Measurements from ENCODE around the gene MPPED2. TPM values are rescaled to one million over a fixed set of nuclear protein-coding genes. Genes with fewer than 3 reads are reported as not detected.

The MPPED2 gene
- total RNA-seq, result 7.7 TPM
- polyA plus RNA-seq (ENCODE audit: insufficient read depth in 1 of 8, insufficient read length in 8 of 8, low replicate concordance in 1 of 8), result 10 to 100 TPM in 2 of 8 donors, 1 to 10 TPM in 6; 4.0 to 16.8 (median 7.2) TPM
- long read RNA-seq, donor 1, result 0 reads
- long read RNA-seq, donor 2, result 0 reads
- long read RNA-seq, donor 3, result 0 reads
- long read RNA-seq, donor 4, result 0 reads
- long read RNA-seq, donor 5, partial matches to known transcripts, result 9 of 16 reads
- long read RNA-seq, donor 5, other reads (novel, unspliced or antisense), result 7 of 16 reads
- long read RNA-seq, donor 6, result 0 reads
- long read RNA-seq, donor 7, partial matches to known transcripts, result 0 of 5 reads
- long read RNA-seq, donor 7, other reads (novel, unspliced or antisense), result 5 of 5 reads
- long read RNA-seq, donor 8, result 0 reads
- long read RNA-seq, donor 9, partial matches to known transcripts, result 0 of 1 reads
- long read RNA-seq, donor 9, other reads (novel, unspliced or antisense), result 0 of 1 reads
- long read RNA-seq, donor 10, result 0 reads
- long read RNA-seq, donor 11, result 0 reads

GRCh38 chr11:30586251-30587144, at the start of gene MPPED2:
Gene MPPED2 (minus strand): TSS chr11:30586353. CDS start chr11:30580373, 5,980 bp downstream.
- Histone ChIP-seq H3K27me3 (ENCODE audit: control insufficient read depth, insufficient read depth, low read length) (peaks cover 24% of the 10 kb centered on the region), H3K27ac (ENCODE audit: low read length) (peak within 1 kb of the TSS; percentile 87), H3K9me3 (replicated peaks; ENCODE audit: control insufficient read depth, low read depth, low read length) (no peaks in the 10 kb centered on the region), H3K4me1 (ENCODE audit: control insufficient read depth, insufficient read depth, low read length) (peaks cover 19% of the 10 kb centered on the region), H3K36me3 (ENCODE audit: control insufficient read depth, insufficient read depth, low read length) (no peaks in the 10 kb centered on the region), H3K4me3 (ENCODE audit: low read length) (peak within 1 kb of the TSS; percentile 81)
- under 1% methylated on average over 39 of the region's 49 CpGs for WGBS (ENCODE audit: insufficient coverage)
- peak; percentile 75 for DNase-seq

GRCh38 chr11:30635401-30635989, 49.3 kb upstream of the MPPED2 start:
- Histone ChIP-seq H3K4me3 (ENCODE audit: low read length) (peak overlapping the region; percentile 27), H3K4me1 (ENCODE audit: control insufficient read depth, insufficient read depth, low read length) (no peaks in the 10 kb centered on the region), H3K9me3 (replicated peaks; ENCODE audit: control insufficient read depth, low read depth, low read length) (no peaks in the 10 kb centered on the region), H3K36me3 (ENCODE audit: control insufficient read depth, insufficient read depth, low read length) (no peaks in the 10 kb centered on the region), H3K27me3 (ENCODE audit: control insufficient read depth, insufficient read depth, low read length) (no peaks in the 10 kb centered on the region), H3K27ac (ENCODE audit: low read length) (no peak overlapping the region)
- DNase-seq, result peak; percentile 67
- WGBS (ENCODE audit: insufficient coverage), result 33% methylated on average over 11 of the region's 13 CpGs

GRCh38 chr11:30631148-30631547, 45.0 kb upstream of the MPPED2 start:
- Histone ChIP-seq H3K36me3 (ENCODE audit: control insufficient read depth, insufficient read depth, low read length) (no peaks in the 10 kb centered on the region), H3K4me1 (ENCODE audit: control insufficient read depth, insufficient read depth, low read length) (no peaks in the 10 kb centered on the region), H3K9me3 (replicated peaks; ENCODE audit: control insufficient read depth, low read depth, low read length) (no peaks in the 10 kb centered on the region), H3K27me3 (ENCODE audit: control insufficient read depth, insufficient read depth, low read length) (no peaks in the 10 kb centered on the region), H3K4me3 (ENCODE audit: low read length) (no peak overlapping the region), H3K27ac (ENCODE audit: low read length) (no peak overlapping the region)
- no peak for DNase-seq
- no CpG with 5 or more reads among the region's 3 CpGs for WGBS (ENCODE audit: insufficient coverage)

GRCh38 chr11:30619767-30620166, 33.6 kb upstream of the MPPED2 start:
- no peak overlapping the region for H3K4me3 ChIP-seq (ENCODE audit: low read length)
- no CpG with 5 or more reads among the region's 1 CpG for WGBS (ENCODE audit: insufficient coverage)
- no peaks in the 10 kb centered on the region for H3K27me3 ChIP-seq (ENCODE audit: control insufficient read depth, insufficient read depth, low read length)
- no peak for DNase-seq
- H3K36me3 ChIP-seq (ENCODE audit: control insufficient read depth, insufficient read depth, low read length), result no peaks in the 10 kb centered on the region
- no peak overlapping the region for H3K27ac ChIP-seq (ENCODE audit: low read length)
- H3K9me3 ChIP-seq (replicated peaks; ENCODE audit: control insufficient read depth, low read depth, low read length), result no peaks in the 10 kb centered on the region
- no peaks in the 10 kb centered on the region for H3K4me1 ChIP-seq (ENCODE audit: control insufficient read depth, insufficient read depth, low read length)

GRCh38 chr11:30617762-30618161, 31.6 kb upstream of the MPPED2 start:
- Histone ChIP-seq H3K27ac (ENCODE audit: low read length) (no peak overlapping the region), H3K4me1 (ENCODE audit: control insufficient read depth, insufficient read depth, low read length) (no peaks in the 10 kb centered on the region), H3K9me3 (replicated peaks; ENCODE audit: control insufficient read depth, low read depth, low read length) (no peaks in the 10 kb centered on the region), H3K4me3 (ENCODE audit: low read length) (no peak overlapping the region), H3K27me3 (ENCODE audit: control insufficient read depth, insufficient read depth, low read length) (no peaks in the 10 kb centered on the region), H3K36me3 (ENCODE audit: control insufficient read depth, insufficient read depth, low read length) (no peaks in the 10 kb centered on the region)
- no peak for DNase-seq

- no peaks in the 10 kb centered on the region for H3K27me3 ChIP-seq (ENCODE audit: control insufficient read depth, insufficient read depth, low read length)
- H3K4me3 ChIP-seq (ENCODE audit: low read length), result no peak overlapping the region
Measured at GRCh38 chr11:30610628-30611027, 24.5 kb upstream of the MPPED2 start.

GRCh38 chr11:30608534-30608933, 22.4 kb upstream of the MPPED2 start:
- Histone ChIP-seq H3K9me3 (replicated peaks; ENCODE audit: control insufficient read depth, low read depth, low read length) (no peaks in the 10 kb centered on the region), H3K4me1 (ENCODE audit: control insufficient read depth, insufficient read depth, low read length) (no peaks in the 10 kb centered on the region), H3K4me3 (ENCODE audit: low read length) (no peak overlapping the region), H3K36me3 (ENCODE audit: control insufficient read depth, insufficient read depth, low read length) (no peaks in the 10 kb centered on the region), H3K27me3 (ENCODE audit: control insufficient read depth, insufficient read depth, low read length) (no peaks in the 10 kb centered on the region), H3K27ac (ENCODE audit: low read length) (no peak overlapping the region)
- no peak for DNase-seq

More at GRCh38 chr11:30610628-30611027, 24.5 kb upstream of the MPPED2 start:
- Histone ChIP-seq H3K4me1 (ENCODE audit: control insufficient read depth, insufficient read depth, low read length) (no peaks in the 10 kb centered on the region), H3K27ac (ENCODE audit: low read length) (no peak overlapping the region), H3K36me3 (ENCODE audit: control insufficient read depth, insufficient read depth, low read length) (no peaks in the 10 kb centered on the region), H3K9me3 (replicated peaks; ENCODE audit: control insufficient read depth, low read depth, low read length) (no peaks in the 10 kb centered on the region)
- DNase-seq, result no peak
- WGBS (ENCODE audit: insufficient coverage), result no CpG with 5 or more reads among the region's 3 CpGs

- no peaks in the 10 kb centered on the region for H3K4me1 ChIP-seq (ENCODE audit: control insufficient read depth, insufficient read depth, low read length)
- H3K27me3 ChIP-seq (ENCODE audit: control insufficient read depth, insufficient read depth, low read length), result no peaks in the 10 kb centered on the region
- H3K9me3 ChIP-seq (replicated peaks; ENCODE audit: control insufficient read depth, low read depth, low read length), result no peaks in the 10 kb centered on the region
- H3K4me3 ChIP-seq (ENCODE audit: low read length), result no peak overlapping the region
- H3K27ac ChIP-seq (ENCODE audit: low read length), result no peak overlapping the region
- WGBS (ENCODE audit: insufficient coverage), result 67% methylated on average over 1 of the region's 3 CpGs
- no peak for DNase-seq
- no peaks in the 10 kb centered on the region for H3K36me3 ChIP-seq (ENCODE audit: control insufficient read depth, insufficient read depth, low read length)
Measured at GRCh38 chr11:30605036-30605605, 19.0 kb upstream of the MPPED2 start.

- no CpG with 5 or more reads among the region's 2 CpGs for WGBS (ENCODE audit: insufficient coverage)
- H3K9me3 ChIP-seq (replicated peaks; ENCODE audit: control insufficient read depth, low read depth, low read length), result no peaks in the 10 kb centered on the region
- no peaks in the 10 kb centered on the region for H3K36me3 ChIP-seq (ENCODE audit: control insufficient read depth, insufficient read depth, low read length)
- no peak overlapping the region for H3K27ac ChIP-seq (ENCODE audit: low read length)
- H3K4me3 ChIP-seq (ENCODE audit: low read length), result no peak overlapping the region
- H3K27me3 ChIP-seq (ENCODE audit: control insufficient read depth, insufficient read depth, low read length), result no peaks in the 10 kb centered on the region
- no peaks in the 10 kb centered on the region for H3K4me1 ChIP-seq (ENCODE audit: control insufficient read depth, insufficient read depth, low read length)
- no peak for DNase-seq
Measured at GRCh38 chr11:30603357-30603756, 17.2 kb upstream of the MPPED2 start.

All from muscle of leg (tissue), 16 donors.